Activated CD4-positive, alpha-beta T cell treated with anti-CD3 and anti-CD28 coated beads for 36 hours (primary cell): ENCODE data around the gene HOXD9. TPM values are rescaled to one million over a fixed set of nuclear protein-coding genes. Genes with fewer than 3 reads are reported as not detected.

Source experiments
- ATAC-seq: fragments of 200-7000 bp; cut with Tn5 transposase; one replicate; pipeline ENCODE4 v1.10.0; 2021; ENCODE audit warnings: mild to moderate bottlenecking, moderate library complexity
- CTCF ChIA-PET: fragments of 350-600 bp; sonication (Branson Sonifier 250); formaldehyde crosslinking; loops from one replicate; lab custom pipeline; 2021; ENCODE audit warnings: antibody characterized with exemption; lab: Charles Lee
- POLR2A ChIA-PET: fragments of 350-600 bp; sonication (Branson Sonifier 250); formaldehyde crosslinking; loops from one replicate; lab custom pipeline; 2021; ENCODE audit warnings: antibody characterized with exemption, inconsistent platforms; lab: Charles Lee
- DNase-seq: peaks from one replicate; pipeline ENCODE4 v3.0.0-alpha.2; 2020
- H3K27ac Mint-ChIP-seq: one replicate; pipeline ENCODE4 v1.8.0; 2021; ENCODE audit warnings: mixed read lengths
- H3K27me3 Mint-ChIP-seq: one replicate; pipeline ENCODE4 v1.8.0; 2021; ENCODE audit warnings: mixed read lengths
- H3K36me3 Mint-ChIP-seq: one replicate; pipeline ENCODE4 v1.8.0; 2021; ENCODE audit warnings: low read depth, mixed read lengths
- H3K4me1 Mint-ChIP-seq: one replicate; pipeline ENCODE4 v1.8.0; 2021; ENCODE audit warnings: mixed read lengths
- H3K4me3 Mint-ChIP-seq: one replicate; pipeline ENCODE4 v1.8.0; 2021; ENCODE audit warnings: mild to moderate bottlenecking, moderate library complexity, mixed read lengths
- H3K9me3 Mint-ChIP-seq: one replicate; pipeline ENCODE4 v1.8.0; 2021; ENCODE audit warnings: low read depth, mixed read lengths
- intact Hi-C, 2 experiments: fragments of 100-400 bp; cut with DNase I in 1 of 2; cut with micrococcal nuclease in 1 of 2; formaldehyde crosslinking; loops; one replicate each; pipeline versions ENCODE4 v1.14.2 to v1.15.1; 2022 to 2024; cut with DNase I, micrococcal nuclease
- total RNA-seq, 2 experiments: library from RNA; stranded (reverse); gene quantifications; one replicate each; pipeline ENCODE4 v1.2.3, GENCODE V29; 2021

HOXD9 gene
- total RNA-seq, 2 experiments from 2014 or later, result not detected

GRCh38 chr2:176159663-176160250, 37.2 kb downstream of the HOXD9 start:
- intact Hi-C loops, result loop anchor here (2.0 to 5.0 kb wide), 4 partner anchors 32 to 77 kb away; partner anchors contain the start of genes HOXD8 (in 2 of the 2) and EVX2 (in 1 of the 2)
- no peaks in the 10 kb centered on the region for H3K9me3 Mint-ChIP-seq
- POLR2A ChIA-PET, result no interaction called here
- no peak overlapping the region for H3K27ac Mint-ChIP-seq
- H3K4me3 Mint-ChIP-seq, result no peak overlapping the region
- no peaks in the 10 kb centered on the region for H3K36me3 Mint-ChIP-seq
- ATAC-seq (no peak), DNase-seq (no peak)
- peaks cover 19% of the 10 kb centered on the region for H3K4me1 Mint-ChIP-seq
- peaks cover 72% of the 10 kb centered on the region for H3K27me3 Mint-ChIP-seq
- CTCF ChIA-PET, result interaction anchor here (0.9 to 2.4 kb wide), 2 partner anchors 19 to 49 kb away, joined by 3 to 8 read pairs; no protein-coding TSS in a partner anchor

DNA sequence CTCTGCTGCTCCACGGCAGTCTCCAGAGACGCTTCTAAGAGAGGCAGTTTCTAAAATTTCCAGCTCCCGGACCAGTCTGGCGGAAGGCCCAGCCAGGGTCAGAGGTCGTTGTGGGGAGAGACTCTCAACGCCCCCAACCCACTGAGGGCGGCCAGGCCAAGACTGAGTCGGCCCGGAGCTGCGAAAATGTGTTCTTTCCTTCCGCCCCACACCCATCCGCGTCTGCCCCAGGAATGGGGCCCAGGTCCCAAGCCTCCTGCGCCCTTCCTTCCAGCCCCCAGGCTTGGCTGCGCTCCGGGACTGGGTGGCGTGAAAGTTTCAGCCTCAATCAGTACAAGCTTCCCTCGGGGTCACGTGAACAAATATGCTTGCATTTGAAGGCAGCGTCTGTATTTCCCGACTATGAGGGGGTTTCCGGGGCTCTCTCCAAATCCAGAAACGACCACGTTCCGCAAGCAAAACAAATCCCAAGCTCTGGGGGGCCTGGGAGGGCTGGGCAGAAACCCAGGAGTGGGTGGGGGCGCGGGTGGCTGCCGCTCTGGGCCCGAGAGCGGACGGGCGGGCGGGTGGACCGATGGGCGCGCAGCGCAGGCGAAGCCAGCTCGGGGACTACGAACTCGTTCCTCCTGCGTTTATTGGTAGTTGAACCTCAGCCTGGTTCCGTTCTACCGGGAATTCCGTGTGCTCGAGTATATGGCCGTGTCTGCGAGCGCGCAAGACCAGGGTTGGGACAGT, 37.9 kb downstream of the HOXD9 start:
- H3K27ac Mint-ChIP-seq, result no peak overlapping the region
- intact Hi-C loops, result loop anchor here (2.0 to 5.0 kb wide), 3 partner anchors 33 to 74 kb away; partner anchors contain the start of gene HOXD8 (in 2 of the 2)
- H3K36me3 Mint-ChIP-seq, result no peaks in the 10 kb centered on the region
- H3K9me3 Mint-ChIP-seq, result no peaks in the 10 kb centered on the region
- H3K4me3 Mint-ChIP-seq, result peak overlapping the region; percentile 17
- CTCF ChIA-PET, result interaction anchor here (0.9 to 2.4 kb wide), 3 partner anchors 20 to 988 kb away, joined by 3 to 8 read pairs (median 5); no protein-coding TSS in a partner anchor
- DNase-seq, result no peak
- H3K4me1 Mint-ChIP-seq, result peaks cover 19% of the 10 kb centered on the region
- no peak for ATAC-seq
- POLR2A ChIA-PET, result no interaction called here
- peaks cover 73% of the 10 kb centered on the region for H3K27me3 Mint-ChIP-seq

- intact Hi-C loops, result loop anchor here (2.0 to 5.0 kb wide), 3 partner anchors 34 to 74 kb away; partner anchors contain the start of gene HOXD8 (in 2 of the 2)
- ChIA-PET POLR2A (no interaction called here), CTCF (interaction anchor here (0.6 to 2.5 kb wide), 11 partner anchors 13 to 1004 kb away, joined by 3 to 18 read pairs (median 5); partner anchors contain the start of gene HOXD9)
- Mint-ChIP-seq H3K36me3 (no peaks in the 10 kb centered on the region), H3K9me3 (no peaks in the 10 kb centered on the region), H3K27ac (no peak overlapping the region), H3K4me1 (peaks cover 19% of the 10 kb centered on the region), H3K27me3 (peaks cover 76% of the 10 kb centered on the region), H3K4me3 (no peak overlapping the region)
- no peak for ATAC-seq
- no peak for DNase-seq
Observed at GRCh38 chr2:176160986-176161824, 38.7 kb downstream of the HOXD9 start.

GRCh38 chr2:176161825-176162626, 39.5 kb downstream of the HOXD9 start:
- CTCF ChIA-PET, result interaction anchor here (0.6 to 2.5 kb wide), 13 partner anchors 12 to 1580 kb away, joined by 3 to 18 read pairs (median 4); partner anchors contain the start of gene HOXD9
- Mint-ChIP-seq H3K27ac (no peak overlapping the region), H3K4me1 (peaks cover 19% of the 10 kb centered on the region), H3K4me3 (no peak overlapping the region), H3K9me3 (no peaks in the 10 kb centered on the region), H3K36me3 (no peaks in the 10 kb centered on the region), H3K27me3 (peaks cover 77% of the 10 kb centered on the region)
- intact Hi-C loops, result loop anchor here (2.0 to 5.0 kb wide), 3 partner anchors 35 to 75 kb away; partner anchors contain the start of gene HOXD8 (in 2 of the 2)
- ATAC-seq (no peak), DNase-seq (no peak)
- POLR2A ChIA-PET, result no interaction called here

DNA sequence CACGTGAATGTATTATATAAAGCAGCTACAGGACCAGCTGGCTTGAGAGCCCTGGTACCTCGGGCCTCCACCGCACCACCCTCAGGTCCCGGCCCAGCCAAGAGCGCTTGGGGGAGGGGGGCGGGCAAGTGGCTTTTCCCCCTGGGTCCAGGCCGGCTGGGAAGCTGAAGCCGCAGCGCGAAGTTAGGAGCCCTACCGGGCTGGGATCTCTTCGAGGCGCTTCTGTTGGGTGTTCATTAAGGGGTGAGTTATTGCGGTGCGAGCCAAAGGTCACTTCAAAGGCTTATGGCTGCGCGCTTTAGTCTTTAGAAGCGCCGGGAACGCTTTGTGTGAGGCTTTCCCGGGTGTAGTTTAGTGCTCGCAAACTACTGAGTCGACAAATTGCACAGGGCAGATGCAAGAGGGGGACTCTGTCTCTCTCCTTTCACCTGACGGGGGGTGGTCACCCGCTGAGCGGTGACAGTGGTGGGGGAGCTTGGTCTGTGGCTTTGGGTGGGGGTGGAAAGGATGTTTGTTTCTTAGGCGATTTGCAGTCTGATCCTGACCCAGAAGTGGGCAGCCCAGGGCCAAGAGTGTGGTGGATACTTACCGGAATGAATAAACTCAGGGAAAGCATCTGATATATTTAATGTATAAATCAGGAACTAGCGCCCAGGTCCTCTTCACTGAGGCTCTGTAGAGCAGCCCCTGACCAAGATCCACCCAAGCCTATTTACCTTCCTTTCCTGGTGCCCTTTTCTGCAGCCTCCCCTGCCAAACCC, 40.6 kb downstream of the HOXD9 start:
- no peak overlapping the region for H3K4me3 Mint-ChIP-seq
- DNase-seq, result no peak
- POLR2A ChIA-PET, result interaction anchor here (0.5 kb wide), 1 partner anchor 926 kb away, joined by 4 read pairs; no protein-coding TSS in a partner anchor
- CTCF ChIA-PET, result interaction anchor here (1.1 to 2.5 kb wide), 3 partner anchors 18 to 489 kb away, joined by 3 to 18 read pairs (median 5); no protein-coding TSS in a partner anchor
- H3K27ac Mint-ChIP-seq, result no peak overlapping the region
- intact Hi-C loops, result loop anchor here (5.0 kb wide), 2 partner anchors 36 to 51 kb away; partner anchors contain the start of gene HOXD8 (in 2 of the 2)
- peaks cover 80% of the 10 kb centered on the region for H3K27me3 Mint-ChIP-seq
- no peak for ATAC-seq
- peaks cover 16% of the 10 kb centered on the region for H3K4me1 Mint-ChIP-seq
- no peaks in the 10 kb centered on the region for H3K36me3 Mint-ChIP-seq
- H3K9me3 Mint-ChIP-seq, result no peaks in the 10 kb centered on the region

DNA sequence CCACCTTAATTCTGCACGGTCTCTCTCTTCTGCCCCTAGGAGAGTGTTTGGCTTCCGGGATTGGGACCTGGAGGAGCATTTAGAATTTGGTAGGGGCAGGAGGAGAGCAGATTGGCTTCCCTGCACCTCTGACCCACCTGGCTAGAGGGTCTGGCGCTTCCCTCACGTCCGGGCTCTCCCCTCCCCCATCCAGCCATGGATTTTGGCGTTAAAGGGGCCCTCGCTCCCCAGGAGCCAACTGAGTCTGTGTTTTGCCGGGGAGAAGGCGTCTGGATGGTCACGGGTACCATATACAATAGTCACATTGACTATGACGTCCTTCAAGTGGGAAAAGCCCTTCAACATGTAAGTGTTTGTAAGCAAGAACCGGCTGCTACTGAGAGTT, 41.1 kb downstream of the HOXD9 start:
- POLR2A ChIA-PET, result no interaction called here
- no peak for ATAC-seq
- Mint-ChIP-seq H3K9me3 (no peaks in the 10 kb centered on the region), H3K4me1 (peaks cover 12% of the 10 kb centered on the region), H3K27me3 (peaks cover 77% of the 10 kb centered on the region), H3K36me3 (no peaks in the 10 kb centered on the region), H3K27ac (no peak overlapping the region), H3K4me3 (no peak overlapping the region)
- DNase-seq, result no peak
- CTCF ChIA-PET, result interaction anchor here (1.5 kb wide), 1 partner anchor 9 kb away, joined by 4 read pairs; no protein-coding TSS in a partner anchor
- intact Hi-C loops, result loop anchor here (5.0 kb wide), 2 partner anchors 36 to 51 kb away; partner anchors contain the start of gene HOXD8 (in 2 of the 2)

- H3K27ac Mint-ChIP-seq, result no peak overlapping the region
- peaks cover 12% of the 10 kb centered on the region for H3K4me1 Mint-ChIP-seq
- ATAC-seq, result no peak
- H3K4me3 Mint-ChIP-seq, result no peak overlapping the region
- intact Hi-C loops, result loop anchor here (5.0 kb wide), 2 partner anchors 37 to 52 kb away; partner anchors contain the start of gene HOXD8 (in 2 of the 2)
- no peaks in the 10 kb centered on the region for H3K9me3 Mint-ChIP-seq
- CTCF ChIA-PET, result interaction anchor here (0.9 to 1.5 kb wide), 2 partner anchors 9 to 214 kb away, joined by 3 to 4 read pairs; no protein-coding TSS in a partner anchor
- DNase-seq, result no peak
- peaks cover 77% of the 10 kb centered on the region for H3K27me3 Mint-ChIP-seq
- H3K36me3 Mint-ChIP-seq, result no peaks in the 10 kb centered on the region
- POLR2A ChIA-PET, result no interaction called here
Observed at GRCh38 chr2:176164201-176164600, 41.7 kb downstream of the HOXD9 start.

- H3K36me3 Mint-ChIP-seq, result no peaks in the 10 kb centered on the region
- no peak overlapping the region for H3K27ac Mint-ChIP-seq
- intact Hi-C loops, result loop anchor here (5.0 kb wide), 2 partner anchors 37 to 52 kb away; partner anchors contain the start of gene HOXD8 (in 2 of the 2)
- peaks cover 79% of the 10 kb centered on the region for H3K27me3 Mint-ChIP-seq
- peaks cover 10% of the 10 kb centered on the region for H3K4me1 Mint-ChIP-seq
- no peak for ATAC-seq
- no peak overlapping the region for H3K4me3 Mint-ChIP-seq
- CTCF ChIA-PET, result interaction anchor here (0.7 to 1.5 kb wide), 4 partner anchors 10 to 214 kb away, joined by 3 to 4 read pairs (median 4); no protein-coding TSS in a partner anchor
- POLR2A ChIA-PET, result no interaction called here
- DNase-seq, result no peak
- H3K9me3 Mint-ChIP-seq, result no peaks in the 10 kb centered on the region
Observed at GRCh38 chr2:176164611-176165369, 42.3 kb downstream of the HOXD9 start.
